K562 (cell line): ENCODE data around the gene UNC79.

Experiments
- FOXM1 ChIP-seq, 2 experiments: fragments of 450-650 bp in 1 of 2; sonication (generic) in 1 of 2; formaldehyde crosslinking in 1 of 2; IDR thresholded peaks; 2 replicates each; pipeline versions ENCODE4 v1.6.1 to v1.9.0; 2017 to 2022; ENCODE audit warnings: low read depth in 2 of 2, mild to moderate bottlenecking in 2 of 2, missing genetic modification reagents in 1 of 2, moderate library complexity in 1 of 2
- SREBF2 ChIP-seq: sonication (generic); formaldehyde crosslinking; IDR thresholded peaks from 2 replicates; pipeline ENCODE4 v1.4.0; 2020; ENCODE audit warnings: mild to moderate bottlenecking, missing genetic modification reagents

- TF ChIP-seq FOXM1 (IDR thresholded peaks at IDR 0.05; ENCODE audit: low read depth) (no peak), FOXM1 (CRISPR knock-in tag; IDR thresholded peaks at IDR 0.05; ENCODE audit: low read depth) (no peak), SREBF2 (CRISPR knock-in tag) (no peak)
Measured at GRCh38 chr14:93745603-93746273, 315.0 kb downstream of the UNC79 start.
